ENCODE data around the gene AGAP5.

DNA sequence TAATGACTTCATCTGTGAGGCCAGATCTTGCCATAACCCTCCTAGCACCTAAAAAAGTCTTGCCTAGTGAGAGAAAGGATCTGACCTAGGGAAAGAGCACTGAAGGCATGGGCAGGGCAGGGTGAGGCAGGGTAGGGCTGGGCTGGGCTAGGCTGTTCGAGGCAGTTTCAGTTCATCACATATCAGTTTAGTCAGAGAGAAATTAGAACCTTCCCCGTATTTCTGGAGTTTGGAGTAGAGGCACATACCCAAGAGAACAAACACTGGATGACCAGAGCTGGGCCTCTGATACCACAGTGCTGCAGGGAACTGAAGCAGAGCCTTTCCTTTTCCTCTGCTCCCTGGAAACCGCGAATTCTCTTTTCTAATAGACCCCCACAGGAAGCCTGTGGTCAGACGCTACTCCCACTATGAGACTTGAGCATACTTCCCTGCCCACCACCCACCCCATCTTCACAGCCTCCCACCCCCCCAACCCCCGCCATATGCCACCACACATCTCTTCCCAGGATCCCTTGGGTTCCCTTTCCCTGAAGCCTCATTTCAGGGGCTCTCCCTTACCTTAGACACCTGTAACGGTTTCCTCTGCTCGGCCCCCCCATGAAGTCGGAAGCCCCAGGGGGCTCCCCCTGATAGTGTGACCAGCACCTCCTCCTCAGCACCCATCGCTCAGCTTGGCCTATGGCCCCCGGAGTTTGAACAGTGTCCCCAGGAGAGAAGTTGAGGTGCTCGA, 42.5 kb downstream of the AGAP5 start:
- TF ChIP-seq, protein P1, sequence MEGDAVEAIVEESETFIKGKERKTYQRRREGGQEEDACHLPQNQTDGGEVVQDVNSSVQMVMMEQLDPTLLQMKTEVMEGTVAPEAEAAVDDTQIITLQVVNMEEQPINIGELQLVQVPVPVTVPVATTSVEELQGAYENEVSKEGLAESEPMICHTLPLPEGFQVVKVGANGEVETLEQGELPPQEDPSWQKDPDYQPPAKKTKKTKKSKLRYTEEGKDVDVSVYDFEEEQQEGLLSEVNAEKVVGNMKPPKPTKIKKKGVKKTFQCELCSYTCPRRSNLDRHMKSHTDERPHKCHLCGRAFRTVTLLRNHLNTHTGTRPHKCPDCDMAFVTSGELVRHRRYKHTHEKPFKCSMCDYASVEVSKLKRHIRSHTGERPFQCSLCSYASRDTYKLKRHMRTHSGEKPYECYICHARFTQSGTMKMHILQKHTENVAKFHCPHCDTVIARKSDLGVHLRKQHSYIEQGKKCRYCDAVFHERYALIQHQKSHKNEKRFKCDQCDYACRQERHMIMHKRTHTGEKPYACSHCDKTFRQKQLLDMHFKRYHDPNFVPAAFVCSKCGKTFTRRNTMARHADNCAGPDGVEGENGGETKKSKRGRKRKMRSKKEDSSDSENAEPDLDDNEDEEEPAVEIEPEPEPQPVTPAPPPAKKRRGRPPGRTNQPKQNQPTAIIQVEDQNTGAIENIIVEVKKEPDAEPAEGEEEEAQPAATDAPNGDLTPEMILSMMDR (IDR thresholded peaks at IDR 0.05) = no peak
- TF ChIP-seq POLR2A (IDR thresholded peaks at IDR 0.05) = no peak
